ENCODE data around the gene SRGAP1. TPM values are rescaled to one million over a fixed set of nuclear protein-coding genes. Genes with fewer than 3 reads are reported as not detected.

The SRGAP1 gene
- total RNA-seq, 1 donor, result 26.1 TPM

- peaks cover 58% of the 10 kb centered on the region for H3K4me1 ChIP-seq (ENCODE audit: insufficient read depth, low read length)
- H3K36me3 ChIP-seq (ENCODE audit: insufficient read depth, low read length), result no peaks in the 10 kb centered on the region
- H3K9me3 ChIP-seq (ENCODE audit: low read depth, low read length), result no peaks in the 10 kb centered on the region
- H3K4me2 ChIP-seq (ENCODE audit: insufficient read depth, low read length), result peak overlapping the region; percentile 31
- H3K27ac ChIP-seq (ENCODE audit: low read depth, low read length), result peak overlapping the region; percentile 98
- no peak for TF ChIP-seq CTCF (IDR thresholded peaks at IDR 0.05; ENCODE audit: extremely low read depth, low read depth, low read length)
- H3K27me3 ChIP-seq (ENCODE audit: insufficient read depth, low read length), result no peaks in the 10 kb centered on the region
- H2AFZ ChIP-seq (ENCODE audit: low read length), result no peak overlapping the region
- peak; percentile 14 for DNase-seq (ENCODE audit: insufficient read length, low spot score, missing footprints)
- peaks cover 77% of the 10 kb centered on the region for H3K79me2 ChIP-seq (ENCODE audit: insufficient read depth, low read length)
- H4K20me1 ChIP-seq (ENCODE audit: insufficient read depth, low read length), result no peaks in the 10 kb centered on the region
- H3K4me3 ChIP-seq (ENCODE audit: insufficient read depth, low read length), result no peak overlapping the region
Measured at GRCh38 chr12:63917477-63917862, 73.0 kb downstream of the SRGAP1 start.

GRCh38 chr12:63917864-63918799, 73.6 kb downstream of the SRGAP1 start:
- TF ChIP-seq CTCF (IDR thresholded peaks at IDR 0.05; ENCODE audit: extremely low read depth, low read depth, low read length), result no peak
- Histone ChIP-seq H3K4me2 (ENCODE audit: insufficient read depth, low read length) (peak overlapping the region; percentile 70), H3K4me3 (ENCODE audit: insufficient read depth, low read length) (peak overlapping the region; percentile 6), H3K9me3 (ENCODE audit: low read depth, low read length) (no peaks in the 10 kb centered on the region), H2AFZ (ENCODE audit: low read length) (no peak overlapping the region), H3K79me2 (ENCODE audit: insufficient read depth, low read length) (peaks cover 77% of the 10 kb centered on the region), H3K4me1 (ENCODE audit: insufficient read depth, low read length) (peaks cover 62% of the 10 kb centered on the region), H3K36me3 (ENCODE audit: insufficient read depth, low read length) (no peaks in the 10 kb centered on the region), H3K27ac (ENCODE audit: low read depth, low read length) (peak overlapping the region; percentile 98), H4K20me1 (ENCODE audit: insufficient read depth, low read length) (no peaks in the 10 kb centered on the region), H3K27me3 (ENCODE audit: insufficient read depth, low read length) (no peaks in the 10 kb centered on the region)
- peak; percentile 58 for DNase-seq (ENCODE audit: insufficient read length, low spot score, missing footprints)

- Histone ChIP-seq H3K27me3 (ENCODE audit: insufficient read depth, low read length) (no peaks in the 10 kb centered on the region), H3K36me3 (ENCODE audit: insufficient read depth, low read length) (no peaks in the 10 kb centered on the region), H2AFZ (ENCODE audit: low read length) (no peak overlapping the region), H3K9me3 (ENCODE audit: low read depth, low read length) (no peaks in the 10 kb centered on the region), H4K20me1 (ENCODE audit: insufficient read depth, low read length) (no peaks in the 10 kb centered on the region), H3K4me1 (ENCODE audit: insufficient read depth, low read length) (peaks cover 62% of the 10 kb centered on the region), H3K27ac (ENCODE audit: low read depth, low read length) (peak overlapping the region; percentile 98), H3K4me2 (ENCODE audit: insufficient read depth, low read length) (peak overlapping the region; percentile 70), H3K79me2 (ENCODE audit: insufficient read depth, low read length) (peaks cover 79% of the 10 kb centered on the region), H3K4me3 (ENCODE audit: insufficient read depth, low read length) (no peak overlapping the region)
- peak; percentile 65 for DNase-seq (ENCODE audit: insufficient read length, low spot score, missing footprints)
- TF ChIP-seq CTCF (IDR thresholded peaks at IDR 0.05; ENCODE audit: extremely low read depth, low read depth, low read length), result no peak
Measured at GRCh38 chr12:63918800-63919300, 74.3 kb downstream of the SRGAP1 start.

GRCh38 chr12:63919756-63920155, 75.3 kb downstream of the SRGAP1 start:
- H3K9me3 ChIP-seq (ENCODE audit: low read depth, low read length), result no peaks in the 10 kb centered on the region
- no peak overlapping the region for H3K4me2 ChIP-seq (ENCODE audit: insufficient read depth, low read length)
- H4K20me1 ChIP-seq (ENCODE audit: insufficient read depth, low read length), result no peaks in the 10 kb centered on the region
- no peak overlapping the region for H3K4me3 ChIP-seq (ENCODE audit: insufficient read depth, low read length)
- no peaks in the 10 kb centered on the region for H3K36me3 ChIP-seq (ENCODE audit: insufficient read depth, low read length)
- peak overlapping the region; percentile 98 for H3K27ac ChIP-seq (ENCODE audit: low read depth, low read length)
- peaks cover 53% of the 10 kb centered on the region for H3K4me1 ChIP-seq (ENCODE audit: insufficient read depth, low read length)
- no peaks in the 10 kb centered on the region for H3K27me3 ChIP-seq (ENCODE audit: insufficient read depth, low read length)
- peaks cover 79% of the 10 kb centered on the region for H3K79me2 ChIP-seq (ENCODE audit: insufficient read depth, low read length)
- no peak for DNase-seq (ENCODE audit: insufficient read length, low spot score, missing footprints)
- no peak for TF ChIP-seq CTCF (IDR thresholded peaks at IDR 0.05; ENCODE audit: extremely low read depth, low read depth, low read length)
- H2AFZ ChIP-seq (ENCODE audit: low read length), result no peak overlapping the region
